H1 (cell line): ENCODE data around the gene FANCD2OS. TPM values are rescaled to one million over a fixed set of nuclear protein-coding genes. Genes with fewer than 3 reads are reported as not detected.
A peak's percentile ranks its signal among the peaks of the same experiment; 100 is the strongest.

Experiments used
- CTCF ChIA-PET: fragments of 300-600 bp; sonication (Branson Sonifier 250); formaldehyde crosslinking; loops from one replicate; lab custom pipeline; 2021; ENCODE audit not compliant: partially characterized antibody; lab: Charles Lee
- POLR2A ChIA-PET: fragments of 300-600 bp; sonication (Branson Sonifier 250); formaldehyde crosslinking; loops from one replicate; lab custom pipeline; 2021; ENCODE audit warnings: inconsistent platforms; ENCODE audit not compliant: partially characterized antibody; lab: Charles Lee
- DNase-seq, 2 experiments: peaks; one replicate each; pipeline versions ENCODE4 v3.0.0 to v3.0.0-alpha.2; 2010 to 2022; ENCODE audit warnings: low spot score in 2 of 2, low read depth in 1 of 2, mixed read lengths in 1 of 2
- FAIRE-seq: peaks from 2 replicates; lab custom pipeline; 2011; peaks lifted over from hg19 to GRCh38; lab: Jason Lieb, UNC
- H2AFZ ChIP-seq: 2 replicates; pipeline ENCODE4 v1.8.1; 2012; ENCODE audit warnings: low read length, inconsistent platforms
- H2AK5ac ChIP-seq: 2 replicates; pipeline ENCODE4 v1.6.1; 2013; ENCODE audit warnings: low read depth, low read length
- H2BK120ac ChIP-seq: replicated peaks from 2 replicates; pipeline ENCODE3; 2013; ENCODE audit warnings: low read depth, low read length, inconsistent platforms
- H2BK12ac ChIP-seq: 2 replicates; pipeline ENCODE4 v1.6.1; 2013; ENCODE audit warnings: low read depth, low read length
- H2BK15ac ChIP-seq: 2 replicates; pipeline ENCODE4 v1.6.1; 2013; ENCODE audit warnings: low read length
- H2BK20ac ChIP-seq: 2 replicates; pipeline ENCODE4 v1.6.1; 2013; ENCODE audit warnings: low read length
- H2BK5ac ChIP-seq: 2 replicates; pipeline ENCODE4 v1.6.1; 2013; ENCODE audit warnings: low read depth, low read length
- H3K14ac ChIP-seq: 2 replicates; pipeline ENCODE4 v1.6.1; 2013; ENCODE audit warnings: inconsistent platforms; ENCODE audit not compliant: insufficient read length
- H3K18ac ChIP-seq: 2 replicates; pipeline ENCODE4 v1.6.1; 2013; ENCODE audit warnings: low read length; ENCODE audit errors: extremely low read depth
- H3K23ac ChIP-seq: 2 replicates; pipeline ENCODE4 v1.6.1; 2013; ENCODE audit warnings: inconsistent platforms; ENCODE audit not compliant: insufficient read length
- H3K23me2 ChIP-seq: 2 replicates; pipeline ENCODE4 v1.6.1; 2013; ENCODE audit warnings: low read depth, low read length
- H3K27ac ChIP-seq: 2 replicates; pipeline ENCODE4 v1.6.1; 2011; ENCODE audit warnings: low read depth, low read length, inconsistent platforms
- H3K27me3 ChIP-seq, 4 experiments: replicated peaks in 1 of 4; 1 replicate in 1 of 4; 2 replicates in 3 of 4; pipeline versions ENCODE4 v1.6.1 to v1.8.1; 2011 to 2013; ENCODE audit warnings: low read length in 3 of 4, mild to moderate bottlenecking in 3 of 4, inconsistent platforms in 2 of 4, mixed read lengths in 2 of 4, moderate library complexity in 1 of 4; ENCODE audit not compliant: control insufficient read depth in 3 of 4, insufficient read depth in 3 of 4; ENCODE audit errors: extremely low read depth in 1 of 4
- H3K36me3 ChIP-seq, 4 experiments: 2 replicates each; pipeline versions ENCODE4 v1.6.1 to v1.8.1; 2011 to 2013; ENCODE audit warnings: mild to moderate bottlenecking in 4 of 4, low read length in 3 of 4, moderate library complexity in 2 of 4, control low read depth in 1 of 4, inconsistent platforms in 1 of 4; ENCODE audit not compliant: insufficient read depth in 4 of 4, control insufficient read depth in 2 of 4
- H3K4ac ChIP-seq: replicated peaks from 2 replicates; pipeline ENCODE3; 2013; ENCODE audit warnings: low read length, low read depth, mixed read lengths, inconsistent platforms; ENCODE audit not compliant: insufficient read length
- H3K4me1 ChIP-seq, 4 experiments: replicated peaks in 1 of 4; 1 replicate in 1 of 4; 2 replicates in 3 of 4; pipeline versions ENCODE4 v1.6.1 to v1.8.1; 2011 to 2013; ENCODE audit warnings: low read length in 3 of 4, inconsistent platforms in 2 of 4, mixed read lengths in 1 of 4; ENCODE audit not compliant: insufficient read depth in 4 of 4, control insufficient read depth in 3 of 4
- H3K4me2 ChIP-seq, 2 experiments: 2 replicates each; pipeline versions ENCODE4 v1.6.1 to v1.8.1; 2011 to 2013; ENCODE audit warnings: low read depth in 2 of 2, low read length in 2 of 2, control low read depth in 1 of 2, inconsistent platforms in 1 of 2, mild to moderate bottlenecking in 1 of 2; ENCODE audit not compliant: insufficient read depth in 1 of 2
- H3K4me3 ChIP-seq, 4 experiments: fragments of 200-600, 300-600 bp in 1 of 4; sonication (generic), shearing (Covaris generic), sonication (Bioruptor Twin) in 1 of 4; 2 replicates each; pipeline versions ENCODE4 v1.5.1 to v1.8.1; 2011 to 2016; ENCODE audit warnings: low read length in 4 of 4, low read depth in 3 of 4, control low read depth in 2 of 4, inconsistent platforms in 2 of 4, mild to moderate bottlenecking in 2 of 4, mixed read lengths in 1 of 4, moderate library complexity in 1 of 4; ENCODE audit not compliant: insufficient read depth in 2 of 4; ENCODE audit errors: extremely low read depth in 1 of 4
- H3K56ac ChIP-seq: replicated peaks from 2 replicates; pipeline ENCODE3; 2013; ENCODE audit warnings: low read depth, mild to moderate bottlenecking, mixed read lengths, low read length, inconsistent platforms; ENCODE audit not compliant: insufficient read length
- H3K79me1 ChIP-seq: 2 replicates; pipeline ENCODE4 v1.6.1; 2013; ENCODE audit warnings: low read depth, low read length, control low read depth
- H3K79me2 ChIP-seq, 2 experiments: 2 replicates each; pipeline versions ENCODE4 v1.6.1 to v1.8.1; 2012 to 2013; ENCODE audit warnings: low read length in 2 of 2, mild to moderate bottlenecking in 2 of 2, inconsistent platforms in 1 of 2; ENCODE audit not compliant: insufficient read depth in 2 of 2, control insufficient read depth in 1 of 2
- H3K9ac ChIP-seq, 4 experiments: replicated peaks in 1 of 4; 1 replicate in 1 of 4; 2 replicates in 3 of 4; pipeline versions ENCODE4 v1.6.1 to v1.8.1; 2011 to 2013; ENCODE audit warnings: low read depth in 3 of 4, low read length in 3 of 4, control low read depth in 2 of 4, mild to moderate bottlenecking in 2 of 4, moderate library complexity in 2 of 4, inconsistent platforms in 1 of 4; ENCODE audit errors: extremely low read depth in 1 of 4
- H3K9me3 ChIP-seq, 2 experiments: 2 replicates each; pipeline versions ENCODE4 v1.6.1 to v1.8.1; 2012 to 2013; ENCODE audit warnings: mild to moderate bottlenecking in 2 of 2, moderate library complexity in 2 of 2, control low read depth in 1 of 2, inconsistent platforms in 1 of 2, low read depth in 1 of 2, low read length in 1 of 2, mixed read lengths in 1 of 2; ENCODE audit not compliant: insufficient read depth in 2 of 2
- H4K20me1 ChIP-seq, 2 experiments: replicated peaks in 1 of 2; 2 replicates each; pipeline versions ENCODE3 to v1.8.1; 2011 to 2013; ENCODE audit warnings: inconsistent platforms in 2 of 2, low read length in 2 of 2, mild to moderate bottlenecking in 1 of 2; ENCODE audit not compliant: insufficient read depth in 2 of 2, control insufficient read depth in 1 of 2
- H4K5ac ChIP-seq: 2 replicates; pipeline ENCODE4 v1.6.1; 2013; ENCODE audit warnings: low read length, low read depth, mixed read lengths, inconsistent platforms; ENCODE audit not compliant: insufficient read length
- H4K8ac ChIP-seq: 2 replicates; pipeline ENCODE4 v1.8.0; 2013; ENCODE audit warnings: mild to moderate bottlenecking, moderate library complexity, low read length, inconsistent platforms; ENCODE audit not compliant: insufficient read depth; ENCODE audit errors: extremely low read depth
- H4K91ac ChIP-seq: replicated peaks from 2 replicates; pipeline ENCODE3; 2013; ENCODE audit warnings: low read length, mixed read lengths, inconsistent platforms; ENCODE audit not compliant: insufficient read length
- ATF3 ChIP-seq: IDR thresholded peaks from 2 replicates; pipeline ENCODE4 v1.6.1; 2011; ENCODE audit warnings: low read depth, mild to moderate bottlenecking, low read length; ENCODE audit not compliant: insufficient read depth
- HDAC2 ChIP-seq, 2 experiments: fragments of 300-600 bp in 1 of 2; sonication (generic) in 1 of 2; IDR thresholded peaks; 2 replicates each; pipeline ENCODE4 v1.6.1; 2011 to 2012; ENCODE audit warnings: low read depth in 2 of 2, low read length in 2 of 2, mild to moderate bottlenecking in 2 of 2, moderate library complexity in 2 of 2, borderline replicate concordance in 1 of 2, inconsistent platforms in 1 of 2
- WGBS, 2 experiments: shearing (Covaris generic) in 1 of 2; methylation state at CpG; one replicate each; pipeline versions ENCODE4 v1.1.6 to v1.1.7; 2013 to 2015; ENCODE audit warnings: low lambda C conversion rate in 2 of 2, mixed read lengths in 2 of 2, inconsistent platforms in 1 of 2, low coverage in 1 of 2, missing lambda C conversion rate in 1 of 2; ENCODE audit not compliant: insufficient replicate concordance in 2 of 2, insufficient coverage in 1 of 2, insufficient read length in 1 of 2; ENCODE audit errors: extremely low coverage in 1 of 2, missing lambda C conversion rate in 1 of 2; 5-methylcytosine and 5-hydroxymethylcytosine counted together
- polyA plus RNA-seq, 7 experiments: library from polyadenylated mRNA; depleted of rRNA in 3 of 7; stranded (reverse) in 5 of 7; unstranded in 2 of 7; fragments of >200 nt in 5 of 7; fragments of 200-250 nt in 2 of 7; gene quantifications; 1 replicate in 5 of 7; 2 replicates in 1 of 7; 4 replicates in 1 of 7; pipeline versions ENCODE4 v1.2.1 to v1.2.3, GENCODE V29; 2011 to 2013; ENCODE audit warnings: missing spikeins in 2 of 7, mixed read lengths in 2 of 7
- total RNA-seq: library from RNA; stranded (reverse); fragmentation: NEBNext Ultra II Directional; extraction: Animal tissue kit (Norgen Biotek cat#: 25700); gene quantifications from 2 replicates; pipeline ENCODE4 v1.2.1, GENCODE V29; 2021

Gene FANCD2OS
- total and polyA plus RNA-seq, 2 of the 8 experiments (the other 6 are each of a cell fraction or from before 2014, with no cell fraction given) = not detected

GRCh38 chr3:10116928-10117327 is 8.9 kb upstream of the FANCD2OS start:
- FAIRE-seq = no peak
- H3K4me3 ChIP-seq = peak overlapping the region in 1 of 4 experiments; percentile 97; a peak in 3 of 8 replicates

More at GRCh38 chr3:10116928-10117327, 8.9 kb upstream of the FANCD2OS start:
- H4K8ac ChIP-seq = no peak overlapping the region
- no peak overlapping the region for H2BK20ac ChIP-seq
- no peak for DNase-seq
- peaks cover 0 to 10% (median 2%) of the 10 kb centered on the region in 4 experiments; a peak in 2 of 8 replicates for H3K36me3 ChIP-seq
- no peak for TF ChIP-seq ATF3
- no peak for TF ChIP-seq HDAC2 (IDR thresholded peaks at IDR 0.05; ENCODE audit: borderline replicate concordance in 1 of 2, low read depth in 2 of 2, low read length in 2 of 2)
- 92% methylated on average over 4 of the region's 4 CpGs; no CpG with 5 or more reads in 1 of the 2 experiments for WGBS, 2 experiments
- no peak overlapping the region for H2AK5ac ChIP-seq
- H4K91ac ChIP-seq = no peak overlapping the region
- H3K4ac ChIP-seq = no peak overlapping the region
- H2BK5ac ChIP-seq = no peak overlapping the region
- no peak overlapping the region for H3K23ac ChIP-seq
- no peak overlapping the region for H3K18ac ChIP-seq
- no peak overlapping the region for H3K14ac ChIP-seq
- no peak overlapping the region for H3K56ac ChIP-seq
- peaks cover 0 to 3% (median 0%) of the 10 kb centered on the region in 4 experiments; a peak in 2 of 7 replicates for H3K4me1 ChIP-seq
- H3K23me2 ChIP-seq = peaks cover 9% of the 10 kb centered on the region
- CTCF ChIA-PET = interaction anchor here (0.6 to 1.5 kb wide), 4 partner anchors 11 to 106 kb away, joined by 3 to 5 read pairs (median 4); partner anchors contain the start of gene IRAK2
- no peak overlapping the region for H4K5ac ChIP-seq
- peak overlapping the region; percentile 91 to 100; a peak in 2 of 4 replicates for H3K4me2 ChIP-seq
- POLR2A ChIA-PET = interaction anchor here (1.0 to 1.3 kb wide), 3 partner anchors 8 to 15 kb away, joined by 3 to 4 read pairs (median 3); no protein-coding TSS in a partner anchor
- no peak overlapping the region for H3K27ac ChIP-seq
- no peak overlapping the region for H2AFZ ChIP-seq
- H3K79me1 ChIP-seq = peaks cover 12% of the 10 kb centered on the region
- peaks cover 0 to 7% of the 10 kb centered on the region in 2 experiments for H4K20me1 ChIP-seq
- no peak overlapping the region for H2BK12ac ChIP-seq
- no peak overlapping the region for H2BK120ac ChIP-seq
- no peaks in the 10 kb centered on the region for H3K27me3 ChIP-seq
- H2BK15ac ChIP-seq = no peak overlapping the region
- H3K79me2 ChIP-seq = peaks cover 13 to 43% of the 10 kb centered on the region in 2 experiments
- H3K9me3 ChIP-seq = no peaks in the 10 kb centered on the region
- H3K9ac ChIP-seq = no peak overlapping the region
